CD14-positive monocyte (primary cell): Measurements from ENCODE around the gene CSTB. TPM values are rescaled to one million over a fixed set of nuclear protein-coding genes. Genes with fewer than 3 reads are reported as not detected.

Source experiments
- DNase-seq, 3 donors: peaks; one replicate each; pipeline ENCODE4 v3.0.0-alpha.2; 2011 to 2022
- H2AFZ ChIP-seq: 2 replicates; pipeline ENCODE4 v1.6.0; 2012; ENCODE audit warnings: mild to moderate bottlenecking, low read depth, low read length, inconsistent platforms; ENCODE audit not compliant: insufficient read depth, poor library complexity, severe bottlenecking
- H3K27ac ChIP-seq, 2 donors: 1 replicate in 1 of 2; 2 replicates in 1 of 2; pipeline ENCODE4 v1.5.1; 2012 to 2013; ENCODE audit warnings: low read length in 2 of 2, control low read depth in 1 of 2, inconsistent platforms in 1 of 2, low read depth in 1 of 2, mild to moderate bottlenecking in 1 of 2
- H3K27me3 ChIP-seq, 2 donors: one replicate each; pipeline versions ENCODE4 v1.6.0 to v1.6.1; 2011 to 2013; ENCODE audit warnings: low read length in 2 of 2; ENCODE audit not compliant: control insufficient read depth in 2 of 2, insufficient read depth in 2 of 2
- H3K36me3 ChIP-seq, 2 donors: replicated peaks in 1 of 2; 1 replicate in 1 of 2; 2 replicates in 1 of 2; pipeline versions ENCODE4 v1.5.1 to v1.6.1; 2012 to 2013; ENCODE audit warnings: low read length in 2 of 2, control low read depth in 1 of 2, inconsistent platforms in 1 of 2, mild to moderate bottlenecking in 1 of 2; ENCODE audit not compliant: insufficient read depth in 2 of 2, control insufficient read depth in 1 of 2
- H3K4me1 ChIP-seq, 2 donors: 1 replicate in 1 of 2; 2 replicates in 1 of 2; pipeline versions ENCODE4 v1.5.1 to v1.6.1; 2012 to 2013; ENCODE audit warnings: low read length in 2 of 2, control low read depth in 1 of 2, inconsistent platforms in 1 of 2, mild to moderate bottlenecking in 1 of 2, moderate library complexity in 1 of 2; ENCODE audit not compliant: insufficient read depth in 2 of 2, control insufficient read depth in 1 of 2
- H3K4me2 ChIP-seq: replicated peaks from 2 replicates; pipeline ENCODE3; 2012; ENCODE audit warnings: low read length, moderate library complexity, mild to moderate bottlenecking; ENCODE audit not compliant: poor library complexity, severe bottlenecking; ENCODE audit errors: extremely low read depth
- H3K4me3 ChIP-seq, 3 experiments: fragments of 200-600 bp in 1 of 3; sonication (generic) in 1 of 3; replicated peaks in 1 of 3; 1 replicate in 2 of 3; 2 replicates in 1 of 3; pipeline ENCODE4 v1.5.1; 2011 to 2013; ENCODE audit warnings: low read length in 3 of 3, mild to moderate bottlenecking in 3 of 3, control low read depth in 2 of 3, low read depth in 2 of 3, inconsistent platforms in 1 of 3, moderate library complexity in 1 of 3
- H3K79me2 ChIP-seq: 2 replicates; pipeline ENCODE4 v1.6.0; 2012; ENCODE audit warnings: mild to moderate bottlenecking, control low read depth, inconsistent platforms, low read length, moderate library complexity; ENCODE audit not compliant: insufficient read depth
- H3K9ac ChIP-seq: 2 replicates; pipeline ENCODE4 v1.6.0; 2017; ENCODE audit warnings: low read length, mild to moderate bottlenecking; ENCODE audit not compliant: insufficient read depth, poor library complexity, severe bottlenecking
- H3K9me3 ChIP-seq, 2 donors: replicated peaks in 1 of 2; 1 replicate in 1 of 2; 2 replicates in 1 of 2; pipeline versions ENCODE4 v1.5.1 to v1.6.1; 2012 to 2013; ENCODE audit warnings: low read length in 2 of 2, control low read depth in 1 of 2; ENCODE audit not compliant: control insufficient read depth in 1 of 2, insufficient read depth in 1 of 2
- H4K20me1 ChIP-seq: 2 replicates; pipeline ENCODE4 v1.6.0; 2012; ENCODE audit warnings: mild to moderate bottlenecking, low read length, control low read depth, moderate library complexity; ENCODE audit not compliant: insufficient read depth
- H3K27ac Mint-ChIP-seq, 7 donors: one replicate each; pipeline ENCODE4 v1.8.0; 2020; ENCODE audit warnings: mild to moderate bottlenecking in 7 of 7, mixed read lengths in 7 of 7, moderate library complexity in 6 of 7, inconsistent platforms in 2 of 7
- H3K27me3 Mint-ChIP-seq, 3 donors: one replicate each; pipeline ENCODE4 v1.8.0; 2021 to 2022; ENCODE audit warnings: low read depth in 3 of 3, mild to moderate bottlenecking in 3 of 3, mixed read lengths in 3 of 3, moderate library complexity in 3 of 3, inconsistent platforms in 1 of 3
- H3K36me3 Mint-ChIP-seq, 2 donors: one replicate each; pipeline ENCODE4 v1.8.0; 2020; ENCODE audit warnings: mixed read lengths in 2 of 2, inconsistent platforms in 1 of 2, mild to moderate bottlenecking in 1 of 2
- H3K4me1 Mint-ChIP-seq: one replicate; pipeline ENCODE4 v1.8.0; 2020; ENCODE audit warnings: mild to moderate bottlenecking, mixed read lengths
- H3K4me3 Mint-ChIP-seq, 2 donors: one replicate each; pipeline ENCODE4 v1.8.0; 2020; ENCODE audit warnings: mild to moderate bottlenecking in 2 of 2, mixed read lengths in 2 of 2, moderate library complexity in 1 of 2
- H3K9me3 Mint-ChIP-seq, 7 donors: one replicate each; pipeline ENCODE4 v1.8.0; 2020 to 2022; ENCODE audit warnings: mixed read lengths in 7 of 7, mild to moderate bottlenecking in 6 of 7, moderate library complexity in 6 of 7, inconsistent platforms in 2 of 7
- WGBS: methylation state at CpG from one replicate; pipeline ENCODE4 v1.1.5; 2013; ENCODE audit warnings: missing lambda C conversion rate; ENCODE audit not compliant: insufficient coverage; 5-methylcytosine and 5-hydroxymethylcytosine counted together
- intact Hi-C, 2 donors: fragments of 100-400 bp; cut with micrococcal nuclease; formaldehyde crosslinking; loops; one replicate each; pipeline versions ENCODE4 v1.15.0 to v1.15.1; 2023
- polyA plus RNA-seq, 3 donors: library from polyadenylated mRNA; depleted of rRNA in 1 of 3; unstranded in 2 of 3; stranded (reverse) in 1 of 3; fragments of 300-500 nt in 2 of 3; fragments of >200 nt in 1 of 3; fragmentation: Illumina TruSeq in 2 of 3; gene quantifications; 1 replicate in 2 of 3; 2 replicates in 1 of 3; pipeline ENCODE4 v1.2.3, GENCODE V29; 2012 to 2021
- TF ChIP-seq, protein P1 (sequence below): fragments of 200-600 bp; IDR thresholded peaks from one replicate; pipeline ENCODE4 v1.8.0; 2022; ENCODE audit warnings: antibody characterized with exemption, mild to moderate bottlenecking

CSTB gene
- polyA plus RNA-seq, 3 donors: 73.7 to 120 (median 115) TPM

- H2AFZ ChIP-seq: no peak overlapping the region
- H3K27me3 Mint-ChIP-seq: peaks cover 0 to 4% (median 2%) of the 10 kb centered on the region in 3 donors
- WGBS: 90% methylated on average over 14 of the region's 14 CpGs
- peak overlapping the region in 2 of 7 donors; percentile 50 to 78 for H3K27ac Mint-ChIP-seq
- H3K4me1 Mint-ChIP-seq: peaks cover 14% of the 10 kb centered on the region
- peaks cover 12 to 68% of the 10 kb centered on the region in 2 donors for H3K36me3 ChIP-seq
- no peak overlapping the region for H3K27ac ChIP-seq
- peaks cover 66% of the 10 kb centered on the region for H4K20me1 ChIP-seq
- peaks cover 11 to 12% of the 10 kb centered on the region in 2 donors for H3K4me1 ChIP-seq
- no peak overlapping the region for H3K4me2 ChIP-seq
- H3K36me3 Mint-ChIP-seq: peaks cover 50 to 70% of the 10 kb centered on the region in 2 donors
- no peak overlapping the region for H3K9ac ChIP-seq
- no peak overlapping the region for H3K4me3 Mint-ChIP-seq
- intact Hi-C loops: no loop called here
- H3K9me3 Mint-ChIP-seq: peaks cover 0 to 5% (median 0%) of the 10 kb centered on the region in 7 donors
- H3K4me3 ChIP-seq: no peak overlapping the region
- H3K27me3 ChIP-seq: no peaks in the 10 kb centered on the region
- H3K79me2 ChIP-seq: peaks cover 24% of the 10 kb centered on the region
- H3K9me3 ChIP-seq: no peaks in the 10 kb centered on the region
- no peak for DNase-seq
- TF ChIP-seq, protein P1, sequence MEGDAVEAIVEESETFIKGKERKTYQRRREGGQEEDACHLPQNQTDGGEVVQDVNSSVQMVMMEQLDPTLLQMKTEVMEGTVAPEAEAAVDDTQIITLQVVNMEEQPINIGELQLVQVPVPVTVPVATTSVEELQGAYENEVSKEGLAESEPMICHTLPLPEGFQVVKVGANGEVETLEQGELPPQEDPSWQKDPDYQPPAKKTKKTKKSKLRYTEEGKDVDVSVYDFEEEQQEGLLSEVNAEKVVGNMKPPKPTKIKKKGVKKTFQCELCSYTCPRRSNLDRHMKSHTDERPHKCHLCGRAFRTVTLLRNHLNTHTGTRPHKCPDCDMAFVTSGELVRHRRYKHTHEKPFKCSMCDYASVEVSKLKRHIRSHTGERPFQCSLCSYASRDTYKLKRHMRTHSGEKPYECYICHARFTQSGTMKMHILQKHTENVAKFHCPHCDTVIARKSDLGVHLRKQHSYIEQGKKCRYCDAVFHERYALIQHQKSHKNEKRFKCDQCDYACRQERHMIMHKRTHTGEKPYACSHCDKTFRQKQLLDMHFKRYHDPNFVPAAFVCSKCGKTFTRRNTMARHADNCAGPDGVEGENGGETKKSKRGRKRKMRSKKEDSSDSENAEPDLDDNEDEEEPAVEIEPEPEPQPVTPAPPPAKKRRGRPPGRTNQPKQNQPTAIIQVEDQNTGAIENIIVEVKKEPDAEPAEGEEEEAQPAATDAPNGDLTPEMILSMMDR: no peak
Observed at GRCh38 chr21:43794857-43795256, 18.7 kb upstream of the CSTB start.

GRCh38 chr21:43794311-43794710 lies 18.2 kb upstream of the CSTB start:
- WGBS: 81% methylated on average over 8 of the region's 12 CpGs
- Histone ChIP-seq H3K36me3 (peaks cover 12 to 68% of the 10 kb centered on the region in 2 donors), H3K27ac (no peak overlapping the region), H4K20me1 (peaks cover 60% of the 10 kb centered on the region), H3K4me3 (no peak overlapping the region), H3K79me2 (peaks cover 29% of the 10 kb centered on the region), H3K9ac (no peak overlapping the region), H3K4me2 (no peak overlapping the region), H3K4me1 (peaks cover 13 to 17% of the 10 kb centered on the region in 2 donors), H3K9me3 (no peaks in the 10 kb centered on the region), H3K27me3 (no peaks in the 10 kb centered on the region), H2AFZ (no peak overlapping the region)
- intact Hi-C loops: no loop called here
- H3K36me3 Mint-ChIP-seq: peaks cover 50 to 70% of the 10 kb centered on the region in 2 donors
- H3K4me1 Mint-ChIP-seq: peaks cover 15% of the 10 kb centered on the region
- no peak overlapping the region for H3K4me3 Mint-ChIP-seq
- DNase-seq: no peak
- peak overlapping the region in 1 of 7 donors; percentile 74 for H3K27ac Mint-ChIP-seq
- TF ChIP-seq, protein P1: no peak
- H3K27me3 Mint-ChIP-seq: peaks cover 0 to 4% (median 2%) of the 10 kb centered on the region in 3 donors
- H3K9me3 Mint-ChIP-seq: peaks cover 0 to 5% (median 0%) of the 10 kb centered on the region in 7 donors
